Bronchial epithelial cell (primary cell): ENCODE measurements around the gene HIKESHI. TPM values are rescaled to one million over a fixed set of nuclear protein-coding genes. Genes with fewer than 3 reads are reported as not detected.

ENCODE experiments used
- DNase-seq: peaks from one replicate; pipeline ENCODE4 v3.0.0-alpha.2; 2010; ENCODE audit warnings: low read depth
- FAIRE-seq: peaks from 2 replicates; lab custom pipeline; 2011; peaks lifted over from hg19 to GRCh38; lab: Jason Lieb, UNC
- H3K27me3 ChIP-seq: 2 replicates; pipeline ENCODE4 v1.5.1; 2011; ENCODE audit warnings: low read length; ENCODE audit not compliant: control insufficient read depth, insufficient read depth
- H3K36me3 ChIP-seq: 2 replicates; pipeline ENCODE4 v1.5.1; 2011; ENCODE audit warnings: low read length; ENCODE audit not compliant: control insufficient read depth, insufficient read depth
- H3K4me3 ChIP-seq: 2 replicates; pipeline ENCODE4 v1.5.1; 2011; ENCODE audit warnings: mild to moderate bottlenecking, low read depth, low read length, control low read depth
- CTCF ChIP-seq: IDR thresholded peaks from 2 replicates; pipeline ENCODE4 v1.5.1; 2011; ENCODE audit warnings: mild to moderate bottlenecking, moderate library complexity, low read length, control low read depth, inconsistent platforms; ENCODE audit not compliant: insufficient read depth, severe bottlenecking
- total RNA-seq: library from RNA; depleted of rRNA; stranded (reverse); fragments of >200 nt; gene quantifications from 2 replicates; pipeline ENCODE4 v1.2.1, GENCODE V29; 2014

HIKESHI gene
- total RNA-seq, 1 donor from 2014 or later = 48.2 TPM

- Histone ChIP-seq H3K36me3 (no peaks in the 10 kb centered on the region), H3K27me3 (no peaks in the 10 kb centered on the region), H3K4me3 (no peak overlapping the region)
- FAIRE-seq = no peak
- peak; percentile 33 for TF ChIP-seq CTCF
- DNase-seq = peak; percentile 67
Observed at GRCh38 chr11:86360775-86361395, 58.8 kb downstream of the HIKESHI start.

- H3K27me3 ChIP-seq = no peaks in the 10 kb centered on the region
- DNase-seq (no peak), FAIRE-seq (no peak)
- H3K36me3 ChIP-seq = no peaks in the 10 kb centered on the region
- no peak overlapping the region for H3K4me3 ChIP-seq
- TF ChIP-seq CTCF = no peak
Observed at GRCh38 chr11:86363424-86363823, 61.4 kb downstream of the HIKESHI start.

GRCh38 chr11:86365546-86365945 is 63.5 kb downstream of the HIKESHI start:
- DNase-seq (no peak), FAIRE-seq (no peak)
- no peak overlapping the region for H3K4me3 ChIP-seq
- no peak for TF ChIP-seq CTCF
- no peaks in the 10 kb centered on the region for H3K36me3 ChIP-seq
- no peaks in the 10 kb centered on the region for H3K27me3 ChIP-seq

- DNase-seq (peak; percentile 33), FAIRE-seq (no peak)
- Histone ChIP-seq H3K36me3 (no peaks in the 10 kb centered on the region), H3K27me3 (no peaks in the 10 kb centered on the region), H3K4me3 (no peak overlapping the region)
- no peak for TF ChIP-seq CTCF
Observed at GRCh38 chr11:86369668-86370067, 67.6 kb downstream of the HIKESHI start.

- DNase-seq = no peak
- Histone ChIP-seq H3K36me3 (no peaks in the 10 kb centered on the region), H3K27me3 (no peaks in the 10 kb centered on the region), H3K4me3 (no peak overlapping the region)
- no peak for TF ChIP-seq CTCF
- no peak for FAIRE-seq
Observed at GRCh38 chr11:86370171-86370570, 68.1 kb downstream of the HIKESHI start.
